Measurements from ENCODE around the gene KSR1.

The KSR1 gene

GRCh38 chr17:27558341-27558740, 102.1 kb downstream of the KSR1 start:
- no peak for DNase-seq

- no peak for DNase-seq
These were observed 102.7 kb downstream of the KSR1 start for GRCh38 chr17:27558842-27559505.

- no peak for DNase-seq
These were observed 103.5 kb downstream of the KSR1 start for GRCh38 chr17:27559506-27560481.

GRCh38 chr17:27560668-27561067, 104.4 kb downstream of the KSR1 start:
- no peak for DNase-seq

- no peak for DNase-seq
These were observed 106.7 kb downstream of the KSR1 start for GRCh38 chr17:27562777-27563455.

DNA sequence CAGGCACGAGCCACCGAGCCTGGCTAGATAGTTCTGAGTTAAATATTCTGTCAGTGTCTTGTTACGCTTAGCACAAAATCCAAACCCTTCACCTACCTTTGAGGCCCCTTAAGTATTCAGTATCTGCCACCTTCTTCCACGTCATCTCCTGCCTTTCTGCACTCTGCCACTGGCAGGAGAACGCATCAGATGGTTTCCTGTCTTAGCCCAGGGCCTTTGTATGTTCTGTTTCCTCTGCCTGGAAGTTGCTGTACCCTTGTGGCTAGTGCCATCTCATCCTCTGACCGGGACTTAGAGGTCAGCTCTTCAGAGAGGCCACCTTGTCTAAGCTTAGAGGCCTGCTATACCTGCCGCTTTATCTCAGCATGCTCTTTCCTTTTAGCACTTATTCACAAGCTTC, 107.3 kb downstream of the KSR1 start:
- no peak for DNase-seq

- no peak for DNase-seq
These were observed 108.2 kb downstream of the KSR1 start for GRCh38 chr17:27564463-27564862.

DNA sequence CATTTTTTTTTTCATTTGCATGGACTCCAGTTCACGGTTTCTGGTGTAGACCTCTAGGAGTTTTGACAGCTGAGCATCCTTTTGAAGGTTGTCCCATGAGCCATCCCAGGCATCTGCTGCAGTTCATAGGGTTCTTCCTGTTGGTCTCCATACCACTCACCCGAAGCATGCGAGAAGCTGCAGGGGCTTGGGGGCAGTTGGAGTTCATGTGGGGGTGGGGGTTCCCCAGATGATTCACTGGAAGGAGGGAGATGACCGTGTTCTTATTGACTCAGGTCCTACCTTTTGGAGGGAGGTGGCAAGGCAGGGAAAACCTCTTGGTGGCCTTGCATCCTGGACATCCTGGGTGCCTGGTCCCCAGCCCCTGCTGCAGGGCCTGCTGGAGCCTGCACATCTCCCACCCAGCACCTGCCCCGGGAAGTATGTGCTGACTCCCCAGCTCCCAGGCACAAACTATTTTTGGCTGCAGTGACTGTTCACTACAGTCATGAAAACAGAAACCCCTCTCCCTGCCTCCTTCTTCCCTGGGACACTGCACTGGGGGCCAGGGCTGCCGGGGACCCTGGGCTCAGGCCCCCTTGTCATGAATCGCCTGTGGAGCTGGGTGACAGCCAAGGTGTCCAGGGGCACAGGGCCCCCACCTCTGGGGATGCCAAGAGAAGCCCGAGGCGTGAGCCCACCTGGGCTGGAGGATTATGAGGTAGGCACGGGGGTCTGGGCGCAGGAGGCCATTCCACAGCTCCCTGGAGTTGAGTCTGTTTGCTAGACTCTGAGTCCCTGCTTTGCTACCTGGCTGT, 109.8 kb downstream of the KSR1 start:
- DNase-seq = peak; percentile 51

DNA sequence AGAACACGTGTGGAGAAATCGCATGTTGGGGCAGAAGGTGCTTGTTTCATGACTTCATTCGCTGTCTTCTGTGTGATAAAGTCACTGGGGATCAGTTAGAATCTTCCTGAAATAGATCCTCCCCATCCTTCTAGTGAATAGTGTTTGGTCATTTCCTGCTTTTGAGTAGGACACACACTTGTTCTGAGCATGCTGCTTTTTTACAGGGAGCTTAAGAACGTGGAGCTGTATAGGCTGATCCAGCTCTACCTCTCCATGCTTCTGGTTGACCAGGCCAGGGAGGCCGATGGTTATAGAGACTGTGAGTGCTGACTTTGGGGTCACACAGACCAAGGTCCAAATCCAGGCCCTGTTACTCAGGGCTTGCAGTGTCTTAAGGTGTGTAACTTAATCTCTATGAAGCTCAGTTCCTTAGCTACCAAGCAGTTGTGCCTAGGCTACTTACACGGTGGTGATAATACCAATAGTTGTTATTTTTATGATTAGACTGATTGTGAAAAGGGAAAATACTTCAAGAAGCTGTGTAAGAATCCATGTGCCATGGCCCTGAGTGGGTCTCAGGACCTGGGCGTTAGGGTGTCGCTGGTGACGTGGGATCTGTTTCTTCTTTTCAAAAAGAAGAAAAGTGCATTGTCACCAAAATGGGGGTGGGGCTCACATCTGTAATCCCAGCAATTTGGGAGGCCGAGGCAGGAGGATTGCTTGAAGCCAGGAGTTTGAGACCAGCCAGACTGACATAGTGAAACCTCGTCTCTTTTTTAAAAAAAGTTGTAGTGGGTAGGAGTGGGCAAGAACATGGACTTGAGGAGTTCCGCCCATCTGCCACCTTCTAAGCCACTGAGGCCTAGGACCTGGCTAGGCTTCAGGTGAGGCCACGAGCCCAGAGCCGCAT, 110.7 kb downstream of the KSR1 start:
- no peak for DNase-seq

- no peak for DNase-seq
These were observed 111.3 kb downstream of the KSR1 start for GRCh38 chr17:27567563-27567859.

- no peak for DNase-seq
These were observed 112.0 kb downstream of the KSR1 start for GRCh38 chr17:27568216-27568615.

GRCh38 chr17:27568811-27569210, 112.6 kb downstream of the KSR1 start:
- no peak for DNase-seq

GRCh38 chr17:27569257-27569722, 113.0 kb downstream of the KSR1 start:
- peak; percentile 61 for DNase-seq

DNA sequence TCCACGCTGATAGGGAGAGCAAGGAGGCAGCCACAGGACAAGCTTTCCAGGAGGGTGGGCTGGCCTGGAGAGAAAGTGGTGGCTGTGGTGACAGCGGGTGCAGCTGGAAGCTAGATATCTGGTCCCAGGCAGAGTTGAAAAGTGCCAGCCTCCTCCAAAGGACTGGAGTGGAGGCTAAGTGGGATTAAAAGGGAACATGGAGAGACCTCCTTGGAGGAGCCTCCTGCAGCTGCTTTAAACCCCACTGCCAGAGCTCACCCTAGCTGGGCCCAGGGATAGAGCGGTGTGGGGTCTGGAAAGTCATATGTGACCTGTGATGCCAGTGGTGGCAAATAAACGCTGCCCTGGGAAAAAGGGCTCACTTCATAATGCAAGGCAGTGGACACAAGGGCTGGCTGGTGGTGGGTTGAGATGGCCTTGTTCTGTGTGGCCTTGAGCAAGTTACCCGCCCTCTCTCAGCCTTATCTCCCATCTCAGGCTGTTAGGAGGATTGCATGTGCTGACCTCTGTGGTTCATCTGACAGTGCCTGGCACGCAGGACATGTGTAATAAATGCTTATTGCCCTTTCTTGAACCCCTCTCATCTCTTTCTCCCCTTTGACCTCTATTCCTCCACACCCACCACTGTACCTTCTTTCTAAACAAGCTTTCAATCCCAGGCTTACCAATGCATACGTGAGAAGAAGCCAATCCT, 113.8 kb downstream of the KSR1 start:
- DNase-seq = no peak

GRCh38 chr17:27570578-27570914, 114.3 kb downstream of the KSR1 start:
- DNase-seq = no peak

DNA sequence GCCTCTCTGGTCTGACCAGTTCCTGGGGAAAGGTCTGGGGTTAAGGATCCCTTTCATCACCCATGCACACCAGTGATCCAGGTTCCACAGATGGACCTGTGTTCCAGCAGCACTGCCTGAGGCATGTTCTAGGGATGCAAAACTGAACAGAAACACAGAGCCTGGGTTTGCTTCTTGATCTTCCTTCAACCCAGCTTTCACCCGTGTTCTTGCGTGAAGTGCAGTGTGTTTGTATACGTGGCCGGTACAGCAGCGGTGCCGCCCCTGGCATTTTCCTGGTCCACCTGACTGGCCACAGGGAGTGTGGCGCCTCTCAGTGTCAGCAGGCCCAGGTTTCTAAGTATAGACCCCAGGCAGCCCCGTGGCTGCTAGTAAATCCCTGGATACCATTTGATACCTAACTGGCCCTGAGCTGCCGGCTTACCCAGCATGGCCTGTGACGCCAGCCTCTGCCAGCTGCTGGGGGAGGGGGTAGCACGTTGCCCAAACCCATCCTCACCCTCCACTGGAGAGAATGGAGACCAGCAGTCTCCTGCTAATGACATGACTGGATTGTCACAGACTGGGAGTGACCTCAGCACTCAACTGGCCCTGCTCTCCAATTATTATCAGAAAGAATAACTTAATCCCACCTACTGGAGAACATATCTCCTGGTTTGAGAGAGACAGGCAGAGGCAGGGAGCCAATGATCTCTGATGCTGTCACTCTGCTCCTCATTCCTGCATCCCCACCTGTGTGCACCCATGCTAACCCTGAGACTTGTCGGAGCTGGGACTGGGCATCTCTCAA, 115.5 kb downstream of the KSR1 start:
- no peak for DNase-seq

- DNase-seq = peak; percentile 62
These were observed 116.4 kb downstream of the KSR1 start for GRCh38 chr17:27572665-27573064.

DNA sequence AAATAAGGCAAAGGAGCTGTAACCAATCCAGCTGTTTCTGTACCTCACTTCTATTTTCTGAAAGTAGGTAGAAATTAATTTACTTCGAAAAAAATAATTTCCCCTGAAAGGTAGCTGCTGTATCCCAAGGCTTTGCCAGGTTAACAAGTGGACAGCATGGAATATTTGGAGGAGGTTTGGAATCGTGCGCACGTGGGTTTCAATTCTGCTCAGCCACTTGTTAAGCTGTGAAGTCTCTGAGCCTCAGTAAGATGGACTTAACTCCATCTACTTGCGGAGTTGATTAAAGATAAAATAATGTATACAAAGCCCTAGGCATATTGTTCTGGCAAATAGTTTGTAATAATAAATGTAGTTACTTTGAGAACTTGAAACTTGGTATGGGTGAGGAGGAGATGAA, 117.3 kb downstream of the KSR1 start:
- DNase-seq = no peak

GRCh38 chr17:27573971-27574525, 117.8 kb downstream of the KSR1 start:
- DNase-seq = no peak

Measured in stimulated activated naive CD4-positive, alpha-beta T cell treated with Interleukin-2 at 50 U/mL for 16 hours (primary cell).